ENCODE measurements around the gene ACTR8. TPM values are rescaled to one million over a fixed set of nuclear protein-coding genes. Genes with fewer than 3 reads are reported as not detected.

Gene ACTR8
- total RNA-seq, 1 experiment from 2014 or later = 29.9 TPM

DNA sequence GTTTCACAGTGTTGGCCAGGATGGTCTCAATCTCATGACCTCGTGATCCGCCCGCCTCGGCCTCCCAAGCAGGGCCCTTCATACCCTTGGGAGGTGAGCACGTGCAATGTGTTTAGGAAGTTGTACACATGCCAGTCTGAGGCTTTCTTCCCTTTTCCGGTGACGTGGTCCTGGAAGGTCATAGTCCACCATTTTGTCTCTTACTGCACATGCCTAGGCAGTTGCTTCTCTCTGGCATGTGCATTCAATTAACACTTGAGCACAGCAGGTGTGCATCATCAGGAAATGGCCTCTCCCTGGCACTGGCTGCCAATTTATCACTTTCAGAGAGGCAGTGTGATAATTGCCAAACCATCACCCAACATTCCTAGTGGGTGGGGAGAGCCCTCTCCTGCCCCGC, 31.4 kb upstream of the ACTR8 start:
- peaks cover 6% of the 10 kb centered on the region for H3K9me3 Mint-ChIP-seq
- ATAC-seq (no peak), DNase-seq (ENCODE audit: low spot score) (no peak)
- H3K4me1 Mint-ChIP-seq = no peaks in the 10 kb centered on the region
- CTCF ChIA-PET = no interaction called here
- TF ChIP-seq IRF1 (CRISPR knock-in tag; IDR thresholded peaks at IDR 0.05) (no peak), MLX (CRISPR knock-in tag; IDR thresholded peaks at IDR 0.05) (no peak), TP53 (CRISPR knock-in tag; IDR thresholded peaks at IDR 0.05) (no peak), ZNF423 (CRISPR knock-in tag; IDR thresholded peaks at IDR 0.05) (no peak), CREM (CRISPR knock-in tag; IDR thresholded peaks at IDR 0.05) (no peak), ZNF121 (CRISPR knock-in tag; IDR thresholded peaks at IDR 0.05) (no peak)
- TF ChIP-seq, protein P1, sequence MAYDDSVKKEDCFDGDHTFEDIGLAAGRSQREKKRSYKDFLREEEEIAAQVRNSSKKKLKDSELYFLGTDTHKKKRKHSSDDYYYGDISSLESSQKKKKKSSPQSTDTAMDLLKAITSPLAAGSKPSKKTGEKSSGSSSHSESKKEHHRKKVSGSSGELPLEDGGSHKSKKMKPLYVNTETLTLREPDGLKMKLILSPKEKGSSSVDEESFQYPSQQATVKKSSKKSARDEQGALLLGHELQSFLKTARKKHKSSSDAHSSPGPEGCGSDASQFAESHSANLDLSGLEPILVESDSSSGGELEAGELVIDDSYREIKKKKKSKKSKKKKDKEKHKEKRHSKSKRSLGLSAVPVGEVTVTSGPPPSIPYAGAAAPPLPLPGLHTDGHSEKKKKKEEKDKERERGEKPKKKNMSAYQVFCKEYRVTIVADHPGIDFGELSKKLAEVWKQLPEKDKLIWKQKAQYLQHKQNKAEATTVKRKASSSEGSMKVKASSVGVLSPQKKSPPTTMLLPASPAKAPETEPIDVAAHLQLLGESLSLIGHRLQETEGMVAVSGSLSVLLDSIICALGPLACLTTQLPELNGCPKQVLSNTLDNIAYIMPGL (CRISPR knock-in tag; IDR thresholded peaks at IDR 0.05) = no peak
- H3K27me3 Mint-ChIP-seq (ENCODE audit: low read depth) = peaks cover 44% of the 10 kb centered on the region
- H3K36me3 Mint-ChIP-seq = no peaks in the 10 kb centered on the region
- POLR2A ChIA-PET = no interaction called here
- H3K27ac Mint-ChIP-seq = no peak overlapping the region
- no peak overlapping the region for H3K4me3 Mint-ChIP-seq

DNA sequence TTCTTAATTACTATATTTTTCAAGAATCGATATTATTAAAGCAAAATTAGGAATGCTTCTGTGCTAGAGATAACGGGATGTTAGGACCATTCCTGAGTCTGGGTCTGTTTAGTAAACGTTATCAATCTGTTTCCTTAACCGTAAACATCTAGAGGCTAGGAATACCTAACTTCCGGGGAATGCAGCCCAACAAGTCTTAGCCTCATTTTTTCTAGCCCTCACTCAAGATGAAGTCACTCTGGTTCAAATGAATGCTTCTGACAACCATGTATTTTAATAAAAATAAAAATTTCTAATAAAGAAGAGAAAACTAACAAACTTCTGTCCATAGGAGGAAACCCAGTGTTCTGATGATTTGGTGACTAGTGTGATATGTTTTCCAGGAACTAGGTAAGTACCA, 20.8 kb upstream of the ACTR8 start:
- Mint-ChIP-seq H3K4me3 (no peak overlapping the region), H3K27me3 (ENCODE audit: low read depth) (peaks cover 24% of the 10 kb centered on the region), H3K27ac (no peak overlapping the region), H3K36me3 (no peaks in the 10 kb centered on the region), H3K9me3 (no peaks in the 10 kb centered on the region), H3K4me1 (no peaks in the 10 kb centered on the region)
- ATAC-seq (no peak), DNase-seq (ENCODE audit: low spot score) (no peak)
- TF ChIP-seq PRDM15 (CRISPR knock-in tag; IDR thresholded peaks at IDR 0.05) (no peak), OVOL2 (CRISPR knock-in tag; IDR thresholded peaks at IDR 0.05; ENCODE audit: borderline replicate concordance) (no peak), ESRRA (CRISPR knock-in tag; IDR thresholded peaks at IDR 0.05; ENCODE audit: borderline replicate concordance) (no peak), IRF2 (CRISPR knock-in tag; IDR thresholded peaks at IDR 0.05; ENCODE audit: borderline replicate concordance, low read depth) (no peak), TP53 (CRISPR knock-in tag; IDR thresholded peaks at IDR 0.05) (no peak), ATF6 (CRISPR knock-in tag; IDR thresholded peaks at IDR 0.05) (no peak)
- TF ChIP-seq, protein P2, sequence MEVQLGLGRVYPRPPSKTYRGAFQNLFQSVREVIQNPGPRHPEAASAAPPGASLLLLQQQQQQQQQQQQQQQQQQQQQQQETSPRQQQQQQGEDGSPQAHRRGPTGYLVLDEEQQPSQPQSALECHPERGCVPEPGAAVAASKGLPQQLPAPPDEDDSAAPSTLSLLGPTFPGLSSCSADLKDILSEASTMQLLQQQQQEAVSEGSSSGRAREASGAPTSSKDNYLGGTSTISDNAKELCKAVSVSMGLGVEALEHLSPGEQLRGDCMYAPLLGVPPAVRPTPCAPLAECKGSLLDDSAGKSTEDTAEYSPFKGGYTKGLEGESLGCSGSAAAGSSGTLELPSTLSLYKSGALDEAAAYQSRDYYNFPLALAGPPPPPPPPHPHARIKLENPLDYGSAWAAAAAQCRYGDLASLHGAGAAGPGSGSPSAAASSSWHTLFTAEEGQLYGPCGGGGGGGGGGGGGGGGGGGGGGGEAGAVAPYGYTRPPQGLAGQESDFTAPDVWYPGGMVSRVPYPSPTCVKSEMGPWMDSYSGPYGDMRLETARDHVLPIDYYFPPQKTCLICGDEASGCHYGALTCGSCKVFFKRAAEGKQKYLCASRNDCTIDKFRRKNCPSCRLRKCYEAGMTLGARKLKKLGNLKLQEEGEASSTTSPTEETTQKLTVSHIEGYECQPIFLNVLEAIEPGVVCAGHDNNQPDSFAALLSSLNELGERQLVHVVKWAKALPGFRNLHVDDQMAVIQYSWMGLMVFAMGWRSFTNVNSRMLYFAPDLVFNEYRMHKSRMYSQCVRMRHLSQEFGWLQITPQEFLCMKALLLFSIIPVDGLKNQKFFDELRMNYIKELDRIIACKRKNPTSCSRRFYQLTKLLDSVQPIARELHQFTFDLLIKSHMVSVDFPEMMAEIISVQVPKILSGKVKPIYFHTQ (CRISPR knock-in tag; IDR thresholded peaks at IDR 0.05) = no peak
- ChIA-PET POLR2A (no interaction called here), CTCF (no interaction called here)

Data from WTC11 (cell line).